ENCODE results near the gene MCF2L. TPM values are rescaled to one million over a fixed set of nuclear protein-coding genes. Genes with fewer than 3 reads are reported as not detected.

The MCF2L gene
- total RNA-seq, 3 donors from 2014 or later, result 33.4 to 77.3 (median 38.6) TPM

GRCh38 chr13:113146750-113147149 lies 177.7 kb downstream of the MCF2L start:
- H3K4me3 ChIP-seq, result no peak overlapping the region
- intact Hi-C loops (cut with DNase I; ENCODE audit: low total_unique reads), result no loop called here
- DNase-seq (ENCODE audit: low spot score in 2 of 2), result no peak
- H3K27ac ChIP-seq, result no peak overlapping the region
- H3K9me3 ChIP-seq, result no peaks in the 10 kb centered on the region
- no peaks in the 10 kb centered on the region for H3K27me3 ChIP-seq
- TF ChIP-seq POLR2AphosphoS5 (IDR thresholded peaks at IDR 0.05) (no peak), POLR2A (IDR thresholded peaks at IDR 0.05) (no peak), CTCF (IDR thresholded peaks at IDR 0.05) (no peak)
- H3K36me3 ChIP-seq, result no peaks in the 10 kb centered on the region
- no peaks in the 10 kb centered on the region for H3K4me1 ChIP-seq

GRCh38 chr13:113147206-113147605 lies 178.2 kb downstream of the MCF2L start:
- no peak for DNase-seq (ENCODE audit: low spot score in 2 of 2)
- Histone ChIP-seq H3K36me3 (no peaks in the 10 kb centered on the region), H3K9me3 (no peaks in the 10 kb centered on the region), H3K4me3 (no peak overlapping the region), H3K27me3 (no peaks in the 10 kb centered on the region), H3K27ac (no peak overlapping the region), H3K4me1 (no peaks in the 10 kb centered on the region)
- intact Hi-C loops (cut with DNase I; ENCODE audit: low total_unique reads), result no loop called here
- TF ChIP-seq CTCF (IDR thresholded peaks at IDR 0.05) (no peak), POLR2A (IDR thresholded peaks at IDR 0.05) (no peak), POLR2AphosphoS5 (IDR thresholded peaks at IDR 0.05) (no peak)

- Histone ChIP-seq H3K9me3 (no peaks in the 10 kb centered on the region), H3K36me3 (no peaks in the 10 kb centered on the region), H3K27me3 (no peaks in the 10 kb centered on the region), H3K4me1 (peaks cover 0 to 5% of the 10 kb centered on the region in 2 donors), H3K4me3 (no peak overlapping the region), H3K27ac (no peak overlapping the region)
- DNase-seq (ENCODE audit: low spot score in 2 of 2), result no peak
- intact Hi-C loops (cut with DNase I; ENCODE audit: low total_unique reads), result no loop called here
- TF ChIP-seq POLR2AphosphoS5 (IDR thresholded peaks at IDR 0.05) (no peak), POLR2A (IDR thresholded peaks at IDR 0.05) (no peak), CTCF (IDR thresholded peaks at IDR 0.05) (no peak)
Measured at GRCh38 chr13:113148407-113148806, 179.4 kb downstream of the MCF2L start.

- no peak for TF ChIP-seq POLR2A (IDR thresholded peaks at IDR 0.05)
- TF ChIP-seq CTCF (IDR thresholded peaks at IDR 0.05), result no peak
- no peak for TF ChIP-seq POLR2AphosphoS5 (IDR thresholded peaks at IDR 0.05)
- Histone ChIP-seq H3K27me3 (no peaks in the 10 kb centered on the region), H3K4me1 (peaks cover 0 to 5% of the 10 kb centered on the region in 2 donors), H3K27ac (no peak overlapping the region), H3K9me3 (no peaks in the 10 kb centered on the region), H3K36me3 (no peaks in the 10 kb centered on the region), H3K4me3 (no peak overlapping the region)
- DNase-seq (ENCODE audit: low spot score in 2 of 2), result no peak
- intact Hi-C loops (cut with DNase I; ENCODE audit: low total_unique reads), result no loop called here
Measured at GRCh38 chr13:113148940-113149503, 180.0 kb downstream of the MCF2L start.

Other genes starting within 250 kb of the MCF2L start
- gene F7, start 136.6 kb downstream of the MCF2L start, total RNA-seq, result under 1 TPM; 0.15 to 0.48 (median 0.33) TPM
- gene F10, start 153.6 kb downstream of the MCF2L start, total RNA-seq, result 10 to 100 TPM in 1 of 3 donors, 1 to 10 TPM in 2; 5.1 to 63.2 (median 8.2) TPM
- gene PROZ, start 189.4 kb downstream of the MCF2L start, total RNA-seq, result not detected
- gene PCID2, start 239.5 kb downstream of the MCF2L start, total RNA-seq, result 10 to 100 TPM; 50.2 to 79.2 (median 76.7) TPM
- gene CUL4A, start 240.4 kb downstream of the MCF2L start, total RNA-seq, result 100 to 1,000 TPM; 108 to 145 (median 142) TPM

Data from breast epithelium (tissue), 4 donors.